Amygdala (tissue), 56 donors: ENCODE data around the gene ZNF688.
A peak's percentile ranks its signal among the peaks of the same experiment; 100 is the strongest.

Experiments used
- DNase-seq, 56 donors: peaks; one replicate each; lab custom pipeline; 2025; lab: John Stamatoyannopoulos, UW

The ZNF688 gene

GRCh38 chr16:30588651-30589050 lies 17.1 kb upstream of the ZNF688 start:
- DNase-seq = no peak

- peak; percentile 69 to 98 (median 94) for DNase-seq
These were observed 14.1 kb upstream of the ZNF688 start, which contains the start of gene ZNF785 for GRCh38 chr16:30585400-30586191. Gene ZNF785, minus strand, starts transcription at chr16:30585697. Its CDS starts 86 bp downstream, at chr16:30585611.

- DNase-seq = peak in 2 of 56 donors; percentile 29 to 47
These were observed 13.5 kb upstream of the ZNF688 start for GRCh38 chr16:30585022-30585399.

GRCh38 chr16:30582611-30583340 lies 11.3 kb upstream of the ZNF688 start:
- DNase-seq = no peak

- no peak for DNase-seq
These were observed 9.9 kb upstream of the ZNF688 start for GRCh38 chr16:30581457-30581856.

- no peak for DNase-seq
These were observed 3.2 kb upstream of the ZNF688 start for GRCh38 chr16:30574678-30575077.

GRCh38 chr16:30570636-30571444 lies 674 bp downstream of the ZNF688 start:
- peak in 20 of 56 donors; percentile 12 to 70 (median 42) for DNase-seq

GRCh38 chr16:30569746-30570635 lies 1.5 kb downstream of the ZNF688 start:
- no peak for DNase-seq

GRCh38 chr16:30569281-30569680 lies 2.2 kb downstream of the ZNF688 start:
- no peak for DNase-seq

- DNase-seq = no peak
These were observed 3.4 kb downstream of the ZNF688 start for GRCh38 chr16:30567991-30568638.

GRCh38 chr16:30567160-30567990 lies 4.1 kb downstream of the ZNF688 start:
- no peak for DNase-seq

GRCh38 chr16:30566531-30566930 lies 5.0 kb downstream of the ZNF688 start:
- DNase-seq = no peak

GRCh38 chr16:30565984-30566383 lies 5.5 kb downstream of the ZNF688 start:
- DNase-seq = no peak

GRCh38 chr16:30565526-30565925 lies 6.0 kb downstream of the ZNF688 start:
- DNase-seq = no peak

GRCh38 chr16:30562021-30562420 lies 9.5 kb downstream of the ZNF688 start:
- DNase-seq = no peak

- peak in 5 of 56 donors; percentile 4 to 46 (median 10) for DNase-seq
These were observed 10.3 kb downstream of the ZNF688 start for GRCh38 chr16:30561089-30561816.

GRCh38 chr16:30559690-30560089 lies 11.8 kb downstream of the ZNF688 start:
- DNase-seq = no peak
